Tibial artery (tissue), 4 donors: ENCODE results near the gene SPTBN2.
"Not testable (repeated sequence)": the region's sequence is repeated elsewhere in the genome, so short reads cannot be mapped to it uniquely, and the experiment has no call there.

ENCODE experiments used
- DNase-seq, 2 donors: peaks; one replicate each; pipeline ENCODE4 v3.0.0-alpha.2; 2019
- H3K27ac ChIP-seq, 2 donors: fragments of 200-600 bp; sonication (generic) in 1 of 2; 1 replicate in 1 of 2; 2 replicates in 1 of 2; pipeline ENCODE4 v1.5.1; 2018 to 2019; ENCODE audit warnings: mild to moderate bottlenecking in 1 of 2
- H3K27me3 ChIP-seq, 2 donors: fragments of 200-600 bp; sonication (generic) in 1 of 2; one replicate each; pipeline versions ENCODE4 v1.5.1 to v1.6.0; 2016 to 2019
- H3K36me3 ChIP-seq, 3 donors: fragments of 200-600 bp; sonication (generic) in 2 of 3; one replicate each; pipeline ENCODE4 v1.5.1; 2016 to 2019; ENCODE audit warnings: mild to moderate bottlenecking in 2 of 3
- H3K4me1 ChIP-seq, 4 donors: fragments of 200-600 bp; sonication (generic) in 2 of 4; 1 replicate in 3 of 4; 2 replicates in 1 of 4; pipeline ENCODE4 v1.5.1; 2016 to 2019
- H3K4me3 ChIP-seq, 2 donors: fragments of 200-600 bp; sonication (generic) in 1 of 2; 1 replicate in 1 of 2; 2 replicates in 1 of 2; pipeline ENCODE4 v1.5.1; 2018 to 2019; ENCODE audit warnings: mild to moderate bottlenecking in 2 of 2
- H3K9me3 ChIP-seq, 3 donors: fragments of 200-600 bp; sonication (generic) in 1 of 3; one replicate each; pipeline ENCODE4 v1.5.1; 2016 to 2019
- intact Hi-C: fragments of 100-400 bp; cut with DNase I; formaldehyde crosslinking; loops from one replicate; pipeline ENCODE4 v1.15.0; 2023; ENCODE audit warnings: low total_unique reads
- TF ChIP-seq, protein P1 (sequence below), 2 experiments: fragments of 200-600 bp in 1 of 2; fragments of 450-650 bp in 1 of 2; IDR thresholded peaks; one replicate each; pipeline ENCODE4 v1.5.1; 2017 to 2019; ENCODE audit warnings: antibody characterized with exemption in 2 of 2, mild to moderate bottlenecking in 1 of 2, moderate library complexity in 1 of 2

The SPTBN2 gene

DNA sequence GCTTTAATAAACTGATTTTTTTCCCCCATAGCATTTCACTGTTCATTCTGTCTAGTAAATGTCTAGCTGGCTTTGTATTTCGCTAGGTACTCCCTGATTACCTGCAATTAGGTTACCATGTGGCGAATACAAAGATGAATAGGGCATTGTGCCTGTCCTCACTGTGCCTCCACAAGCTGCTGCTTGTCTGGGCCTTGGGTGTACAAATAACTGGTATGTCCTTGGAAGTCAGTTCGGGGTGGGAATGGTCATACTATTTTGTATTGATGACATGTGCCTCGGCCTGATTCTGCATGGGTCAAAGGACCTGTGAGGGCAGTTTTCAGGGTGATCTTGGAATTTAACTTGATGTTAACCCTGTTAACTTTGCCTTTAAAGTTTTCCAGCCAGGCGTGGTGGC, 79.1 kb downstream of the SPTBN2 start:
- DNase-seq = no peak
- TF ChIP-seq, protein P1, sequence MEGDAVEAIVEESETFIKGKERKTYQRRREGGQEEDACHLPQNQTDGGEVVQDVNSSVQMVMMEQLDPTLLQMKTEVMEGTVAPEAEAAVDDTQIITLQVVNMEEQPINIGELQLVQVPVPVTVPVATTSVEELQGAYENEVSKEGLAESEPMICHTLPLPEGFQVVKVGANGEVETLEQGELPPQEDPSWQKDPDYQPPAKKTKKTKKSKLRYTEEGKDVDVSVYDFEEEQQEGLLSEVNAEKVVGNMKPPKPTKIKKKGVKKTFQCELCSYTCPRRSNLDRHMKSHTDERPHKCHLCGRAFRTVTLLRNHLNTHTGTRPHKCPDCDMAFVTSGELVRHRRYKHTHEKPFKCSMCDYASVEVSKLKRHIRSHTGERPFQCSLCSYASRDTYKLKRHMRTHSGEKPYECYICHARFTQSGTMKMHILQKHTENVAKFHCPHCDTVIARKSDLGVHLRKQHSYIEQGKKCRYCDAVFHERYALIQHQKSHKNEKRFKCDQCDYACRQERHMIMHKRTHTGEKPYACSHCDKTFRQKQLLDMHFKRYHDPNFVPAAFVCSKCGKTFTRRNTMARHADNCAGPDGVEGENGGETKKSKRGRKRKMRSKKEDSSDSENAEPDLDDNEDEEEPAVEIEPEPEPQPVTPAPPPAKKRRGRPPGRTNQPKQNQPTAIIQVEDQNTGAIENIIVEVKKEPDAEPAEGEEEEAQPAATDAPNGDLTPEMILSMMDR (IDR thresholded peaks at IDR 0.05) = no peak
- intact Hi-C loops = no loop called here
- H3K27me3 ChIP-seq = no peaks in the 10 kb centered on the region
- peaks cover 51 to 89% (median 70%) of the 10 kb centered on the region in 3 donors for H3K36me3 ChIP-seq
- H3K4me3 ChIP-seq = no peak overlapping the region
- no peak overlapping the region for H3K27ac ChIP-seq
- H3K4me1 ChIP-seq = peaks cover 0 to 27% (median 14%) of the 10 kb centered on the region in 4 donors
- no peaks in the 10 kb centered on the region for H3K9me3 ChIP-seq

DNA sequence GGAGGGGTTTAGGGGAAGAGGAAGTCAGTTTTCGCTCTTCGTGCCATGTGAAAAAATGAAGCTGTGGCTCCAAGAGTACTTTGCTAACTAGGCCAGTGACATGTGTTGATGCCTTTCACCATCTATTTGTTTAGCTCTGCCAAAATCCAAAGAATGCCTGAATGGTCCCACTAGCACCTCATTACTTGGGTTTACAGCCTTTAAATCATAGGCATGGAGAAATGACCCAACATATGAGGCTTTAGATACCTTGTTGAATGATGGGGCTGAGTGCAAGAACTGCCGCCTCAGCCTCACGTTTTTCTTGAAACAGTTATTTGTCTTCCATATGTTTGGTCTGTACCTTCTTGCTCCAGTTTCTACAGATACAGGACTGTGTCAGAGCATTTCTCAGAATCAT, 82.2 kb downstream of the SPTBN2 start:
- no peak overlapping the region for H3K4me3 ChIP-seq
- intact Hi-C loops = no loop called here
- DNase-seq = no peak
- H3K36me3 ChIP-seq = peaks cover 59 to 91% (median 74%) of the 10 kb centered on the region in 3 donors
- H3K9me3 ChIP-seq = no peaks in the 10 kb centered on the region
- TF ChIP-seq, protein P1 (IDR thresholded peaks at IDR 0.05) = no peak
- H3K4me1 ChIP-seq = peaks cover 0 to 58% (median 39%) of the 10 kb centered on the region in 4 donors
- H3K27ac ChIP-seq = no peak overlapping the region
- H3K27me3 ChIP-seq = no peaks in the 10 kb centered on the region

DNA sequence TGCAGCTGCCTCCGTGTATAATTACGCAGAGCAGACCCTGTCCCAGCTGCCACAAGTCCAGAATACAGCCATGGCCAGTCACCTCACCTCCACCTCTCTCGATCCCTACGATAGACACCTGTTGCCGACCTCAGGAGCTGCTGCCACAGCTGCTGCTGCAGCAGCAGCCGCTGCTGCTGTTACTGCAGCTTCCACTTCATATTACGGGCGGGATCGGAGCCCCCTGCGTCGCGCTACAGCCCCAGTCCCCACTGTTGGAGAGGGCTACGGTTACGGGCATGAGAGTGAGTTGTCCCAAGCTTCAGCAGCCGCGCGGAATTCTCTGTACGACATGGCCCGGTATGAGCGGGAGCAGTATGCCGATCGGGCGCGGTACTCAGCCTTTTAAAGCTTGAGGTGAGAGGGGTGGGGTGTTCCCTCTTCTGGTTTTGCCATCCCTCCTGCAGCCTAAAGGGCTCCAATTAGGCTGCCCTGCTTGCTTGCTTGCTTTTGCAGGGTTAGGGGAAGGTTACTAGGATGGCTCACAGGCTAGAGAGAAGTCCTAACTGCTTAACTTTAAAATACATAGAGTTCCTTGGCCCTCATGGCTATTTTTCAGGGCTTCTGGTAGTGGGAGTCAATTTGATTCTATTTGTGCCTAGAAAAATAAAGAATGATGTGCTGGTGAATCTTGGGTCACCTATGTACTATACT, 85.1 kb downstream of the SPTBN2 start:
- peaks cover 0 to 86% (median 61%) of the 10 kb centered on the region in 4 donors for H3K4me1 ChIP-seq
- TF ChIP-seq, protein P1 (IDR thresholded peaks at IDR 0.05) = no peak
- H3K9me3 ChIP-seq = no peaks in the 10 kb centered on the region
- peaks cover 49 to 75% (median 71%) of the 10 kb centered on the region in 3 donors for H3K36me3 ChIP-seq
- intact Hi-C loops = no loop called here
- H3K27ac ChIP-seq = no peak overlapping the region
- peak overlapping the region in 1 of 2 donors; percentile 80 for H3K4me3 ChIP-seq
- DNase-seq = no peak
- H3K27me3 ChIP-seq = no peaks in the 10 kb centered on the region

DNA sequence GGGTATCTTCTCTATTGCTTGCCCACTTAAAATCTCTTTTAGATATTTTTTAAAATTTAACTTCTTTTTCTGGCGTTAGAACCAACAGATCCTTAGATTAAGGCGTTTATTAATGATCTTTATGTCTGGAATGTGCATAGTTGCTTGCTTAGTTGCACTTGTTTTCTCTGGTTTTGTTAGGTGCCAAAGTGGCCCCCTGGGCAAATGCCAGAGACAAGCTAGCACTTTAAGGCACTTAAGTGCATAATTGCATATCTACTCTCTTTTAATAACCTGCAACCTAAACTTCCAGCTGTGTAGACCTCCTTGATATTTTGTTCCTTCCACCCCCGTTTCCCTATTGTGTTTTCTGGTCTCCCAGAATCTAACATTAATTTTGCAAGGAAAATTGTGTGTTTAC, 87.2 kb downstream of the SPTBN2 start:
- peak overlapping the region; percentile 16 to 80 for H3K4me3 ChIP-seq

DNA sequence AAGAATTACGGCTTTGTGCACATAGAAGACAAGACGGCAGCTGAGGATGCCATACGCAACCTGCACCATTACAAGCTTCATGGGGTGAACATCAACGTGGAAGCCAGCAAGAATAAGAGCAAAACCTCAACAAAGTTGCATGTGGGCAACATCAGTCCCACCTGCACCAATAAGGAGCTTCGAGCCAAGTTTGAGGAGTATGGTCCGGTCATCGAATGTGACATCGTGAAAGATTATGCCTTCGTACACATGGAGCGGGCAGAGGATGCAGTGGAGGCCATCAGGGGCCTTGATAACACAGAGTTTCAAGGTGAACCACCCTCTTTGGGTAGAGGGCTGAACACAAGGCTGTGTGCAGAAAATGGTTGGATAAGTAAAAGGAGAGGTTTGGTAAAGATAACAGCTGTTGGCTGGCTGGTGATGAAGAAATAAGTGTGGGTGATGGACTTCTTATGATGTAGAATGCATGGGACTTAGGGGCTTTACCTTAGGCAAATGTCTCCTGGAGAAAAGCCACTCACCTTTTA, 89.1 kb downstream of the SPTBN2 start:
- H3K9me3 ChIP-seq, H3K27me3 ChIP-seq, DNase-seq: not testable (repeated sequence)
- intact Hi-C loops = loop anchor here (2.0 kb wide), 1 partner anchor 23 kb away; the partner anchor contains the start of gene RBM14
- Histone ChIP-seq H3K36me3 (peaks cover 20 to 39% (median 35%) of the 10 kb centered on the region in 3 donors), H3K4me1 (peaks cover 4 to 70% (median 59%) of the 10 kb centered on the region in 4 donors), H3K27ac (peak overlapping the region; percentile 2 to 93), H3K4me3 (peak overlapping the region; percentile 80 to 82)

More for the DNA sequence above, 87.2 kb downstream of the SPTBN2 start:
- peaks cover 34 to 56% (median 52%) of the 10 kb centered on the region in 3 donors for H3K36me3 ChIP-seq
- peaks cover 4 to 90% (median 70%) of the 10 kb centered on the region in 4 donors for H3K4me1 ChIP-seq
- no peaks in the 10 kb centered on the region for H3K27me3 ChIP-seq
- no peaks in the 10 kb centered on the region for H3K9me3 ChIP-seq
- intact Hi-C loops = no loop called here
- peak overlapping the region; percentile 6 to 93 for H3K27ac ChIP-seq
- no peak for DNase-seq
- TF ChIP-seq, protein P1 (IDR thresholded peaks at IDR 0.05) = no peak
